Measurements from ENCODE around the gene TSC22D2.

DNA sequence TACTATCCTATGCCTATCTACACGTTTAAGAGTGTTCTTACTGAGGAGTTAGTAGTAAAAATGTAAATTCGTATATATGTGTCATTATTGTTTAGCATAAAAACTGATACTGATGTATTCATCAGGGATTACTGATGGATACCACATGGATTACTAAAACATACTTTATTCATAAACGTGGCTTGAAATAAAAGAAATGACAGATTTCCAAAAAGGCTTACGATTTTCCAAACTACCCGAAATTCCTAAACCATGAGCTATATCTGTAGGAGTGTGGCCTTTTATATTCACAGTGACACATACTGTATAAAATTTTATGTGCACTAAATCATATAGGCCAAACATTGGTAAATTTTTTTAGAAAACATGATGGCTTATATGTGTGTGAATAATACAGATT is 6.9 kb downstream of the TSC22D2 start:
- TF ChIP-seq, protein P1, sequence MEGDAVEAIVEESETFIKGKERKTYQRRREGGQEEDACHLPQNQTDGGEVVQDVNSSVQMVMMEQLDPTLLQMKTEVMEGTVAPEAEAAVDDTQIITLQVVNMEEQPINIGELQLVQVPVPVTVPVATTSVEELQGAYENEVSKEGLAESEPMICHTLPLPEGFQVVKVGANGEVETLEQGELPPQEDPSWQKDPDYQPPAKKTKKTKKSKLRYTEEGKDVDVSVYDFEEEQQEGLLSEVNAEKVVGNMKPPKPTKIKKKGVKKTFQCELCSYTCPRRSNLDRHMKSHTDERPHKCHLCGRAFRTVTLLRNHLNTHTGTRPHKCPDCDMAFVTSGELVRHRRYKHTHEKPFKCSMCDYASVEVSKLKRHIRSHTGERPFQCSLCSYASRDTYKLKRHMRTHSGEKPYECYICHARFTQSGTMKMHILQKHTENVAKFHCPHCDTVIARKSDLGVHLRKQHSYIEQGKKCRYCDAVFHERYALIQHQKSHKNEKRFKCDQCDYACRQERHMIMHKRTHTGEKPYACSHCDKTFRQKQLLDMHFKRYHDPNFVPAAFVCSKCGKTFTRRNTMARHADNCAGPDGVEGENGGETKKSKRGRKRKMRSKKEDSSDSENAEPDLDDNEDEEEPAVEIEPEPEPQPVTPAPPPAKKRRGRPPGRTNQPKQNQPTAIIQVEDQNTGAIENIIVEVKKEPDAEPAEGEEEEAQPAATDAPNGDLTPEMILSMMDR (IDR thresholded peaks at IDR 0.05; ENCODE audit: poor library complexity): no peak
- TF ChIP-seq EZH2 (IDR thresholded peaks at IDR 0.05; ENCODE audit: borderline replicate concordance) (no peak), EZH2phosphoT487 (IDR thresholded peaks at IDR 0.05; ENCODE audit: low read depth, severe bottlenecking, unreplicated experiment) (no peak)
